ENCODE measurements around the gene METTL8. TPM values are rescaled to one million over a fixed set of nuclear protein-coding genes. Genes with fewer than 3 reads are reported as not detected.
"Not testable (repeated sequence)": the region's sequence is repeated elsewhere in the genome, so short reads cannot be mapped to it uniquely, and the experiment has no call there.

The METTL8 gene
- total RNA-seq, 1 experiment from 2014 or later = 32.0 TPM

- not testable (repeated sequence) for H3K9me3 ChIP-seq (replicated peaks); H3K27me3 ChIP-seq; H3K4me1 ChIP-seq; DNase-seq; H3K4me3 ChIP-seq; H3K27ac ChIP-seq; H3K36me3 ChIP-seq
Observed at GRCh38 chr2:171353746-171354145, 80.0 kb downstream of the METTL8 start.

- H3K4me3 ChIP-seq = no peak overlapping the region
- no peaks in the 10 kb centered on the region for H3K36me3 ChIP-seq
- H3K4me1 ChIP-seq = peaks cover 27% of the 10 kb centered on the region
- no peaks in the 10 kb centered on the region for H3K27me3 ChIP-seq
- H3K9me3 ChIP-seq (replicated peaks) = 0 out of 2 replicates have a peak, but pooled peaks cover 2% of the 10 kb centered on the region
- peak overlapping the region; percentile 75 for H3K27ac ChIP-seq
- DNase-seq = peak; percentile 3 to 30
Observed at GRCh38 chr2:171348056-171348455, 85.7 kb downstream of the METTL8 start.

- H3K27me3 ChIP-seq = no peaks in the 10 kb centered on the region
- H3K27ac ChIP-seq = peak overlapping the region; percentile 75
- peak; percentile 63 to 69 for DNase-seq
- H3K36me3 ChIP-seq = no peaks in the 10 kb centered on the region
- no peak overlapping the region for H3K4me3 ChIP-seq
- H3K9me3 ChIP-seq (replicated peaks) = 0 out of 2 replicates have a peak, but pooled peaks cover 2% of the 10 kb centered on the region
- H3K4me1 ChIP-seq = peaks cover 27% of the 10 kb centered on the region
Observed at GRCh38 chr2:171347591-171348032, 86.2 kb downstream of the METTL8 start.

GRCh38 chr2:171346723-171347557, 86.8 kb downstream of the METTL8 start:
- H3K4me1 ChIP-seq = peaks cover 27% of the 10 kb centered on the region
- DNase-seq = no peak
- no peaks in the 10 kb centered on the region for H3K36me3 ChIP-seq
- peak overlapping the region; percentile 75 for H3K27ac ChIP-seq
- no peaks in the 10 kb centered on the region for H3K27me3 ChIP-seq
- no peak overlapping the region for H3K4me3 ChIP-seq
- 0 out of 2 replicates have a peak, but pooled peaks cover 2% of the 10 kb centered on the region for H3K9me3 ChIP-seq (replicated peaks)

GRCh38 chr2:171345971-171346722, 87.6 kb downstream of the METTL8 start:
- no peaks in the 10 kb centered on the region for H3K36me3 ChIP-seq
- H3K27me3 ChIP-seq = no peaks in the 10 kb centered on the region
- no peak overlapping the region for H3K27ac ChIP-seq
- peaks cover 27% of the 10 kb centered on the region for H3K4me1 ChIP-seq
- 0 out of 2 replicates have a peak, but pooled peaks cover 2% of the 10 kb centered on the region for H3K9me3 ChIP-seq (replicated peaks)
- no peak overlapping the region for H3K4me3 ChIP-seq
- peak in 1 of 2 experiments; percentile 5 for DNase-seq

- no peak for DNase-seq
- Histone ChIP-seq H3K27ac (no peak overlapping the region), H3K27me3 (no peaks in the 10 kb centered on the region), H3K9me3 (replicated peaks) (no peaks in the 10 kb centered on the region), H3K4me1 (peaks cover 27% of the 10 kb centered on the region), H3K36me3 (no peaks in the 10 kb centered on the region), H3K4me3 (no peak overlapping the region)
Observed at GRCh38 chr2:171344182-171344581, 89.6 kb downstream of the METTL8 start.

GRCh38 chr2:171342067-171342413, 91.8 kb downstream of the METTL8 start:
- Histone ChIP-seq H3K4me3 (no peak overlapping the region), H3K36me3 (peaks cover 3% of the 10 kb centered on the region; the same call in 1 of the 2 replicates), H3K27ac (no peak overlapping the region), H3K27me3 (no peaks in the 10 kb centered on the region), H3K9me3 (replicated peaks) (no peaks in the 10 kb centered on the region), H3K4me1 (peaks cover 8% of the 10 kb centered on the region)
- no peak for DNase-seq

GRCh38 chr2:171341394-171342066, 92.3 kb downstream of the METTL8 start:
- H3K4me1 ChIP-seq = peaks cover 3% of the 10 kb centered on the region
- DNase-seq = no peak
- H3K9me3 ChIP-seq (replicated peaks) = no peaks in the 10 kb centered on the region
- no peak overlapping the region for H3K4me3 ChIP-seq
- peaks cover 3% of the 10 kb centered on the region; the same call in 1 of the 2 replicates for H3K36me3 ChIP-seq
- H3K27me3 ChIP-seq = no peaks in the 10 kb centered on the region
- H3K27ac ChIP-seq = no peak overlapping the region

- Histone ChIP-seq H3K27me3 (no peaks in the 10 kb centered on the region), H3K27ac (no peak overlapping the region), H3K9me3 (replicated peaks) (no peaks in the 10 kb centered on the region), H3K4me1 (no peaks in the 10 kb centered on the region), H3K4me3 (no peak overlapping the region), H3K36me3 (peaks cover 3% of the 10 kb centered on the region)
- no peak for DNase-seq
Observed at GRCh38 chr2:171334946-171335345, 98.8 kb downstream of the METTL8 start.

- Histone ChIP-seq H3K36me3 (peaks cover 3% of the 10 kb centered on the region), H3K27me3 (no peaks in the 10 kb centered on the region), H3K27ac (no peak overlapping the region), H3K9me3 (replicated peaks) (no peaks in the 10 kb centered on the region), H3K4me1 (no peaks in the 10 kb centered on the region), H3K4me3 (no peak overlapping the region)
- no peak for DNase-seq
Observed at GRCh38 chr2:171334171-171334570, 99.6 kb downstream of the METTL8 start.

GRCh38 chr2:171330155-171330956, 103.4 kb downstream of the METTL8 start:
- Histone ChIP-seq H3K9me3 (replicated peaks) (no peaks in the 10 kb centered on the region), H3K27ac (no peak overlapping the region), H3K27me3 (no peaks in the 10 kb centered on the region), H3K4me3 (no peak overlapping the region), H3K36me3 (no peaks in the 10 kb centered on the region; the same call in 1 of the 2 replicates), H3K4me1 (no peaks in the 10 kb centered on the region)
- no peak for DNase-seq

GRCh38 chr2:171327043-171327496, 106.7 kb downstream of the METTL8 start:
- Histone ChIP-seq H3K27ac (no peak overlapping the region), H3K27me3 (no peaks in the 10 kb centered on the region), H3K4me1 (no peaks in the 10 kb centered on the region), H3K36me3 (no peaks in the 10 kb centered on the region; the same call in 1 of the 2 replicates), H3K4me3 (no peak overlapping the region), H3K9me3 (replicated peaks) (no peaks in the 10 kb centered on the region)
- DNase-seq = no peak

GRCh38 chr2:171325886-171326585, 107.8 kb downstream of the METTL8 start:
- no peak for DNase-seq
- Histone ChIP-seq H3K9me3 (replicated peaks) (no peaks in the 10 kb centered on the region), H3K4me3 (no peak overlapping the region), H3K27ac (no peak overlapping the region), H3K27me3 (no peaks in the 10 kb centered on the region), H3K4me1 (no peaks in the 10 kb centered on the region), H3K36me3 (no peaks in the 10 kb centered on the region; the same call in 1 of the 2 replicates)

Measured in SJCRH30 (cell line).